Effector memory CD8-positive, alpha-beta T cell (primary cell): Measurements from ENCODE around the gene HYDIN.
"Not testable (repeated sequence)": the region's sequence is repeated elsewhere in the genome, so short reads cannot be mapped to it uniquely, and the experiment has no call there.

Experiments used
- ATAC-seq: fragments of 150-1000 bp; cut with Tn5 transposase; replicated peaks from 2 replicates; pipeline ENCODE4 v1.10.0; 2021; ENCODE audit warnings: mild to moderate bottlenecking, moderate library complexity
- DNase-seq, 3 experiments: peaks; one replicate each; pipeline ENCODE4 v3.0.0; 2021
- H3K27ac Mint-ChIP-seq, 2 donors: one replicate each; pipeline ENCODE4 v1.8.0; 2022; ENCODE audit warnings: mild to moderate bottlenecking in 2 of 2, mixed read lengths in 2 of 2, moderate library complexity in 2 of 2
- H3K27me3 Mint-ChIP-seq, 2 donors: one replicate each; pipeline ENCODE4 v1.8.0; 2022; ENCODE audit warnings: mixed read lengths in 2 of 2
- H3K36me3 Mint-ChIP-seq: one replicate; pipeline ENCODE4 v1.8.0; 2022; ENCODE audit warnings: mild to moderate bottlenecking, moderate library complexity, mixed read lengths; ENCODE audit not compliant: insufficient read depth
- H3K4me1 Mint-ChIP-seq, 2 donors: one replicate each; pipeline ENCODE4 v1.8.0; 2022; ENCODE audit warnings: low read depth in 2 of 2, mixed read lengths in 2 of 2
- H3K4me3 Mint-ChIP-seq, 2 donors: one replicate each; pipeline ENCODE4 v1.8.0; 2022; ENCODE audit warnings: mild to moderate bottlenecking in 2 of 2, mixed read lengths in 2 of 2, moderate library complexity in 2 of 2
- H3K9me3 Mint-ChIP-seq, 2 donors: one replicate each; pipeline ENCODE4 v1.8.0; 2022; ENCODE audit warnings: mixed read lengths in 2 of 2

HYDIN gene

DNA sequence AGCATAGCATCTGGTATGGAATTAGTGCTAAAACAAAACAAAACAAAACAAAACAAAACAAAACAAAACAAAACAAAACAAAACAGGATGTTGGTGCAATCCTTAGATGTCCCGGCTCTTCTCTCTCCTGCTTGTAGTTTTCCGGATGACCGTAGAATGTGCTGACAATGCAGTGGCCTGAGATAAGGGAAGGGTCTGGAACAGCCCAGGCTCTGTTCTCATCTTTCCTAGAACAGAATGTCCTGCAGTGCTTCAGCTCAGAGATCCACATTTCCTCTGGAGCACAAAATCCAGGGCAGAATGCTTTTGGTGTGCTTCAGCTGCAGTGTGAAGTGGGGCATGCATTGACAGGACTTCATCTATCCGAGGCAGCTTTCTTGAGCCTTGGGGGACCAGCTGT lies 345.9 kb downstream of the HYDIN start:
- H3K4me1 Mint-ChIP-seq, H3K4me3 Mint-ChIP-seq, H3K27me3 Mint-ChIP-seq, H3K27ac Mint-ChIP-seq, DNase-seq, ATAC-seq, H3K9me3 Mint-ChIP-seq, H3K36me3 Mint-ChIP-seq: not testable (repeated sequence)

DNA sequence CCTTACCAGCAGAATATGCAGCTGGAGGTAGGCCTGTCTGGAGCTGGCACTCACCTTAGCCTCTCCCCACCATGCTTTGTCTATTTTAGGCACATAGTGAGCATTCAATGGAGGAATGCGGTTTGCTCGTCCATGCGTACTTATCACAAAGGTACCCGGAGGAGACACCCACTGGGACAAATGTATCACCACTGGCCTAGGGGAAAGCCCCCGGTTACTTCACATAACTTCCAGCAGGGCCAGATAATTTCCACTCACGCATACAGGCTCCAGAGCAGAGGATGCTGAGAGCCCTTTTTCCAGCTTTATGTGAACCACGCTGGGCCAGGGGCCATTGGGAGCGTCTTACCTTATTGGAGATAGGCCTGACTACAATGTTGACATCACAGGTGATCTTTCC lies 348.2 kb downstream of the HYDIN start:
- not testable (repeated sequence) for H3K4me3 Mint-ChIP-seq, DNase-seq, H3K4me1 Mint-ChIP-seq, H3K27me3 Mint-ChIP-seq, ATAC-seq, H3K9me3 Mint-ChIP-seq, H3K27ac Mint-ChIP-seq, H3K36me3 Mint-ChIP-seq

DNA sequence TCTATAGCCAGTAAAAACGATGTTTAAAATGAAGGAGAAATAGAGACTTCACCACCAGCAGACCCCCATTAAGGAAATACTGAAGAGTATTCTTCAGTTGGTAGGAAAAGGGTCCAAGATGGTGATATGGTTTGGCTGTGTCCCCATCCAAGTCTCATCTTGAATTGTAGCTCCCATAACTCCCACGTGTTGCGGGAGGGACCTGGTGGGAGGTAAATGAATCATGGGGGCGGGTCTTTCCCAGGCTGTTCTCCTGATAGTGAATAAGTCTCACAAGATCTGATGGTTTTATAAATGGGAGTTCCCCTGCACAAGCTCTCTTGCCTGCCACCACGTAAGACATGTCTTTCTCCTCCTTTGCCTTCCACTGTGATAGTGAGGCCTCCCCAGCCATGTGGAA lies 352.6 kb downstream of the HYDIN start:
- not testable (repeated sequence) for H3K27ac Mint-ChIP-seq, H3K4me1 Mint-ChIP-seq, ATAC-seq, H3K4me3 Mint-ChIP-seq, DNase-seq, H3K36me3 Mint-ChIP-seq, H3K9me3 Mint-ChIP-seq, H3K27me3 Mint-ChIP-seq

DNA sequence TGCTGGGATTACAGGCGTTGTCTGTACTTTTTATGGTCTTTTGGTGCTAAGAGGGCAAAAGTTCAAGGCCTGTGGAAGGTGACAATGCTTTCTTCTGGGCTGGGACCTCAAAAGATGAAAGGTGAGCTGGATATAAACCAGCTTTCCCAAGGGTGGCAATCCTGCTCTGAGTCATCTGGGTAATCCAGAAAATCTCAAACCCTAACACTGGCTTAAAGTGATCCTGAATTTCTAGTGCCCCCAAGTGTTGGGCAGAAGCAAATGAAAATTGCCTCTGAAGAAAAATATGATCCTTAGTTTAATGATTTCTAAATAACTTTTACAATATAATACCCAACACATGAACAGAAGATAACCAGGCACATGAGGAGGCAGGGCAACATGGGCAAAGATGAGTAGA lies 354.1 kb downstream of the HYDIN start:
- ATAC-seq, H3K4me3 Mint-ChIP-seq, H3K9me3 Mint-ChIP-seq, H3K27ac Mint-ChIP-seq, H3K4me1 Mint-ChIP-seq, DNase-seq, H3K36me3 Mint-ChIP-seq: not testable (repeated sequence)
- H3K27me3 Mint-ChIP-seq, result peaks cover 9 to 13% of the 10 kb centered on the region in 2 donors

DNA sequence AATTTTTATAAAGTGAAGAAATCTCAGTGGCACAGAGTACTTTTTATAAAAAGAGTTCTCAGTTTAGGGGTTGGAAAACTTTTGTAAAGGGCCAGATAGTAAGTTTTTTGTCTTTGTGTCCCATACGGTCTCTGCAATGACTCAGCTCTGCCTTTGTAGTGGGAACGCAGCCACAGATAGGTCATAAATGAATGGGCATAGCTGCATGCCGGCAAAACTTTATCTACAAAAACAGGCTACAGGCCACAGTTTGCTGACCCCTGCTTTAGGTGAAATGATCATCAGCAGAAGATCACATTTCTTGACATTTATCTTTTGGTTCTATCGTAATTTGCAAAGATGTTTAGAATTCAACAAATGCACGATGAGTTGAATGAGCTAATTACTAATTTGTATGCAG lies 365.8 kb downstream of the HYDIN start:
- not testable (repeated sequence) for DNase-seq, H3K4me1 Mint-ChIP-seq, H3K27ac Mint-ChIP-seq, H3K9me3 Mint-ChIP-seq, ATAC-seq, H3K36me3 Mint-ChIP-seq, H3K27me3 Mint-ChIP-seq, H3K4me3 Mint-ChIP-seq

DNA sequence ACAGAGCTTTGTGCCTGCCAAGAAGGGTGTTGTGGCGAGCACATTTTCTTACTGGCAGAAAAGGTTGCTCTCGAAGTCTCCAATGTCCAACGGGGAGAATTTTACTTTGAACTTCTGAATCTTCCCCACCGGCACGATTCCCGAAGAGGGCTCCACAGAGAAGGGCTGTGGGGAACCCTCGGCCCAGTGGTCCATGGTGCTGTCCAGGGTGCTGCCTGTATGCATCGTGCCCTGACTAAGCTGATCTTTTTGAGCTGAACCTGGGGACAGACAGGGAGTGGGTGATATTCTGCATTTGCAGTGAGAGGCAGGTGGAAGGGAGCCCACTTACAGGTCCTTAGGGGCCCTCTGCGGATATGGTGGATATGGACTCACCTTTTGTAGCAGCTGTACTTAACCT lies 368.5 kb downstream of the HYDIN start:
- H3K27ac Mint-ChIP-seq, ATAC-seq, H3K9me3 Mint-ChIP-seq, H3K4me1 Mint-ChIP-seq, DNase-seq, H3K36me3 Mint-ChIP-seq, H3K4me3 Mint-ChIP-seq, H3K27me3 Mint-ChIP-seq: not testable (repeated sequence)

DNA sequence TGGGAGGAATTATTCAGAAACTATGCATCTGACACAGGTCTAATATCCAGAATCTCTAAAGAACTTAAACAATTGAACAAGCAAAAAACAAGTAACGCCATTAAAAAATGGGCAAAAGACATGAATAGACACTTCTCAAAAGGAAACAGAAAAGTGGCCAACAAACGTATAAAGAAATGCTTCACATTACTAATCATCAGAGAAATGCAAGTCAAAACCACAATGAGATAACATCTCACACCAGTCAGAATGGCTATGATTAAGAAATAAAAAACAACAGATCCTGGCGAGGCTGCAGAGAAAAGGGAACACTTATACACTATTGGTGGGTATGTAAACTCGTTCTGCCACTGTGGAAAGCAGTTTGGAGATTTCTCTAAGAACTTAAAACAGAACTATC lies 379.2 kb downstream of the HYDIN start:
- not testable (repeated sequence) for H3K36me3 Mint-ChIP-seq, ATAC-seq, DNase-seq, H3K4me1 Mint-ChIP-seq, H3K9me3 Mint-ChIP-seq, H3K27me3 Mint-ChIP-seq, H3K4me3 Mint-ChIP-seq, H3K27ac Mint-ChIP-seq

DNA sequence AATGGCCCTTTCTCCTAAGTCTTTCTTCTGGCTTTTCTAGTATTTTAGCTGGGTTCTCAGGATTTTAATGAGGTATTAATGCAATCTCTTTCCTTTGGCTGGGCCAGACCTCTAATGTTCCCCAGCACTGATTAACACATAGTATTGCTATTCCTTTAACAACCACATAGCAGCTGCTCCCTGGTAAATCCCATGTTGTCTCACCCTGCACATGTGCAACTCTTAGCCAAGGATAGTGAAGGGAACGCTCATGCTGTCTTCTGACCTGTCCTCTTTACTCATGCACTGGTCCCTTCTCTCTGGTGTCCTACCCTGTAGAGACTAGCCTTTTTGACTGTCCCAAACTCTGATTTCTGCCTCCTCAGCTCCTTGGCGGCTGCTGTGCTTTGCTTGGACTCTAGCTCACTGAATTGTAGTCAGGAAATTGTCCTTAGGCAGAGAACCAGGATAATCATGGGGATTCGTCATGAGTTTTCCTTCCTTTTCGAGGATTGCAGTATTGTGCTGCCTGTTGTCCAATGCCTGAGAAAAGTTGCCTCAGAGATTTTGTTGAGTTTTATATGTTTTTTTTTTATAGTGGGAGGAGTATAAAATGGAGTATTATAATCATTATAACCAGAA lies 406.9 kb downstream of the HYDIN start:
- H3K27me3 Mint-ChIP-seq, H3K36me3 Mint-ChIP-seq, H3K4me1 Mint-ChIP-seq, H3K9me3 Mint-ChIP-seq, DNase-seq, H3K4me3 Mint-ChIP-seq, H3K27ac Mint-ChIP-seq, ATAC-seq: not testable (repeated sequence)

DNA sequence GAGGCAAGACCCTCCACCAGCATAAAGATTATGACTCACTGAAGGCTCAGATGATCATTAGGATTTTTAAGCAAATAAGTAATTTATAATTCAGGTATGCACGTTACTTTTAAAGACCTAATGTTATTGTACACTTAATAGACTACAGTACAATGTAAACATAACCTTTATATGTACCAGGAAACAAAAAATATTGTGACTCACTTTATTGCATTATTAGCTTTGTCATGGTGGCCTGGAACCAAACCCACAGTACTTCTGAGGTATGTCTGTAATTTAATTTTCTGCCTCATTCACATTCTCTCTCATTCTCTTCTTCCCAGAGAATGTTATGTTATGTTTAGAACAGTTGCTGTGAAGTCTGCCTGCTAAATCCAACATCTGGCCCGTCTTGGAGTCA lies 407.8 kb downstream of the HYDIN start:
- H3K4me1 Mint-ChIP-seq, H3K9me3 Mint-ChIP-seq, H3K4me3 Mint-ChIP-seq, H3K36me3 Mint-ChIP-seq, ATAC-seq, H3K27me3 Mint-ChIP-seq, DNase-seq, H3K27ac Mint-ChIP-seq: not testable (repeated sequence)

DNA sequence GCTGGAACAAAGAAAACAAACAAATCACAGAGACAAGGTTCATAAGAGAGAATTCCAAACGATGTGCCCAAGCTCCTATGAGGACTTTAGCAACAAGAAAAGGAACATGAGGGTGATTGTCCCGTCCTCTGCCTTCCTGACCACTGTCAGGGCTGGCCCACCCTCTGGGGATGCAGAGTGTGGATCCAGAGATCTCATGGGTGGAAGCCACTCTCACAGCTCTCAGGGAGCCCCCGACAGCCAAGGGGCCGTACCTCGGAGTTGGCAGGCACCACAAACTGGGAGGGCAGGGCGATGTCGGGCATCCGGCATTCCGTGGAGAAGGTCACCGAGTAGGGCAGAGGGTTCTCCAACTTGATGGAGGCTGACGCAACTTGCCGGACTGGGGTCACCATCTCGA lies 412.4 kb downstream of the HYDIN start:
- not testable (repeated sequence) for H3K27ac Mint-ChIP-seq, DNase-seq, H3K4me1 Mint-ChIP-seq, H3K27me3 Mint-ChIP-seq, H3K4me3 Mint-ChIP-seq, H3K36me3 Mint-ChIP-seq, ATAC-seq, H3K9me3 Mint-ChIP-seq

DNA sequence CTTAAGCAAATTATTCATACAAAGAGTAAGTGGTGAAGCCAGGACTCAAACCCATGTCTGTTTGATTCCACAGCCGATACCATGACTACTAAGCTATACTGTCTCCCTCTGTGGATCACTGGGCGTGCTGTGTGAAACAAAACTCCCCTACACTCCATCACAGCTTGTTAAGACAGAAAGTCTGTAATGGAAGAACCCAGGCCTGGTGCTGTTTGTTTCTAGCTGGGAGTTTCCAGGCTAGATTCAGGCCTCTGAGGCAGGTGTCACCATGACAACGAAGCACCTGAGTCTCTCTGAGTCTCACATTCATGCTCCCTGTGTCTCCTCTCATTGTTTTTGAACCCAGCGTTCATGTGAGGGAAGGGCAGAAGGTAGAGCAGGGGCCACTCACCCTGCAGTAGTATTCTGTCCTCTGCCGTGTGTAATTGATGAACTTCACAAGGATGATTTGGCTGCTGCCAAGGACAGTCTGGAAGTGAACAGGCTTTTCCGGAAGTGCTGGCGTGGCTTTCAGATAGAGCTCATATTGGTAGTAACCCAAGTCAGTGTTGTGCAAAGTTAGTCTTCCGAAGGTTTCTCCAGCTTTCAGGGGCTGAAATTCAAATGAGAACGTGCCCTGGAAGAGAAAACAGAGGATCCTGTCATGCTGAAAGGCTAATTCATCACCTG lies 421.0 kb downstream of the HYDIN start:
- DNase-seq, result no peak
- peaks cover 0 to under 1% of the 10 kb centered on the region in 2 donors for H3K4me1 Mint-ChIP-seq
- H3K4me3 Mint-ChIP-seq, result no peak overlapping the region
- H3K9me3 Mint-ChIP-seq, result no peaks in the 10 kb centered on the region
- no peaks in the 10 kb centered on the region for H3K36me3 Mint-ChIP-seq
- ATAC-seq, result no peak
- H3K27me3 Mint-ChIP-seq, result peaks cover 22 to 43% of the 10 kb centered on the region in 2 donors
- no peak overlapping the region for H3K27ac Mint-ChIP-seq

DNA sequence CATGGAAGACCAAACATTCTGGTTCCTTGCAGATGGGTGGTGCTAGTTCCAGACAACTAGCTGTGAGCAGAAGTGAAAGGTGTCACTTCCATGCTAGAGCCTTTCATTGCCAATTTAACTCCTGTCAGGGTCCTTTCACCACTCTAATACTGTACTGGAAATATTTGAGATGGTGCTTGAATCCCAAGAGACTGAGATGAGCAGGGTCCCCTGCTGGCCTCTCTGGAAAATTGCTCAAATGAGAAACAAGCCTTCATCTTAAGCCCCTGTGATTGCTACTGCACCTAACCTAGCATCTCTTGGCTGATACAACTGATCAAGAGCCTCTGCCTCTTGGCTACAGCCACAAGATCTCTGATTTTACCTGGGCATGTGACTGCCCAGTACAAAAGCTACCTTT lies 422.2 kb downstream of the HYDIN start:
- Mint-ChIP-seq H3K9me3 (no peaks in the 10 kb centered on the region), H3K36me3 (no peaks in the 10 kb centered on the region), H3K4me1 (peaks cover 0 to 5% of the 10 kb centered on the region in 2 donors), H3K27ac (no peak overlapping the region), H3K27me3 (peaks cover 28 to 43% of the 10 kb centered on the region in 2 donors), H3K4me3 (no peak overlapping the region)
- DNase-seq (no peak), ATAC-seq (no peak)

DNA sequence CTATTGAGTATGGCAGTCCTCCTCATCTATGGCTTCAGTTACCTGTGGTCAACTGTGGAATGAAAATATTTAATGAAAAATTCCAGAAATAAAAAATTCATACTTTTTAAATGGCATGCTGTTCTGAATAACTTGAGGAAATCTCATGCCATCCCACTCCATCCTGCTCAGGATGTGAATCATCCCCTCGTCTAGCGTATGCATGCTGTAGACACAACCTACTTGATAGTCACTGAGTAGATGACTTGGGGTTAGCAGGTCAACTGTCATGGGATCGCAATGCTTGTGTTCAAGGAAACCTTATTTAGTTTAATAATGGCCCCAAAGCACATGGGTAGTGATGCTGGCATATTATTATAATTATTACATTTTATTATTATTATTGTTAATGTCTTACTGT lies 424.7 kb downstream of the HYDIN start:
- no peak for ATAC-seq
- Mint-ChIP-seq H3K27me3 (peaks cover 28 to 39% of the 10 kb centered on the region in 2 donors), H3K9me3 (no peaks in the 10 kb centered on the region), H3K27ac (no peak overlapping the region), H3K4me3 (no peak overlapping the region), H3K4me1 (peaks cover 5 to 9% of the 10 kb centered on the region in 2 donors), H3K36me3 (peaks cover 7% of the 10 kb centered on the region)
- DNase-seq, result no peak

DNA sequence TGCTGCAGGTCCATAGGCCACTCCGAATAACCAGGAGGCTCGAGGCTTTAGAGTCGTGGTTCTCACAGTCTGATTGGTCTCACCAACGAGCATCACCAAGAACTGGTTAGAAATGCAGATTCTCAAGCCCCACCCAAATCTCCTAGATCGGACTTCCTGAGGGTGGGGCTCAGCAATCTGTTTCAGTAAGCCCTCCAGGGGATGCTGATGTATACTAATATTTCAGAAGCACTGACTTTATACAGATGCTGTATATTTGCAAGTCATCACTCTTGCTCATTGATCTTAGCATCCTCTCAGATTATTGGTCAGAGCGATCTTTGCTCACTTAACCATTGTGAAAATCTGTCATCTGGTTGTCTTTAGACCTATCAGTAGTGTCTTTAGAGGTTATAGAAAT lies 425.1 kb downstream of the HYDIN start:
- H3K4me3 Mint-ChIP-seq, result no peak overlapping the region
- ATAC-seq (no peak), DNase-seq (no peak)
- peaks cover 26 to 35% of the 10 kb centered on the region in 2 donors for H3K27me3 Mint-ChIP-seq
- peaks cover 9 to 13% of the 10 kb centered on the region in 2 donors for H3K4me1 Mint-ChIP-seq
- no peaks in the 10 kb centered on the region for H3K9me3 Mint-ChIP-seq
- H3K27ac Mint-ChIP-seq, result no peak overlapping the region
- H3K36me3 Mint-ChIP-seq, result peaks cover 10% of the 10 kb centered on the region
